HG02885 (cell line): ENCODE data around the gene CCN5.
"Not testable (repeated sequence)": the region's sequence is repeated elsewhere in the genome, so short reads cannot be mapped to it uniquely, and the experiment has no call there.

Experiments used
- ATAC-seq: cut with Tn5 transposase; IDR thresholded peaks from one replicate; pipeline ENCODE4 v1.9.1; 2021; ENCODE audit warnings: mild to moderate bottlenecking; ENCODE audit not compliant: unreplicated experiment, poor library complexity

Gene CCN5

DNA sequence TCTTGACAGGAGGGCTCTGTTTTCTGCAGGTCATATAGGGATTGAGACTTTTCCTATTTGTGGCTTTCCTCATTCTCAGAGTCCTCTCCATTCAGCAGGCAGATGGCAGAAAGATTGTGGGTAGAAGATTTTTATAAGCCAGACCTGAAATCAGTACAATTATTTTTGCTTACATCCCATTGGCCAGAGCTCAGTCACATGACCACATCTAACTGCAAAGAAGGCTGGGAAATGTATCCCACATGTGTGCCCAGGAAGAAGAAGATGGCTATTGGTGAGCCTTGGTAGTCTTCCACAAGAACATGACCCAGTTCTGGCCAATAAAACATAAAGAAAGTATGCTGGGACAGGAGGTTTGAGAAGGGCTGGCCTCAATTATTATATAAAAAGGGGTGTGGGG is 21.5 kb upstream of the CCN5 start:
- ATAC-seq, result no peak

DNA sequence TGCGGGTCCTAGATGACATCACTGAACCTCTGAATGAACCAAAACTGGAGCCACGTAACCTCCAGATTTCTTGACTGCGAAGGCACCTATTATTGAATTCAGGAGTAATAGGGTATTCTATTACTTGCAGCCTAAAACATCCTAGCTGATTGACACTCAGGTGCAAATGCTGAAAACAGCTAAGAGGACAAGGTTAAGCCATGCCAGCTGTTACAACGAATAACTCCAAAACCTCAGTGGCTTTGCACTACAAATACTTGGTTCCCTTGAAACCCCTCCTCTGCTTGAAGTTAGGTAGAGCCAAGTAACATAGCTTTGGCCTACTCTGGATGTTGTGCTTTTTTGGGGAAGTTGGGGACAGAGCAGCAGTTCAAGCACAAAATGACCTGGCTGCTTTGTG is 21.0 kb upstream of the CCN5 start:
- no peak for ATAC-seq

DNA sequence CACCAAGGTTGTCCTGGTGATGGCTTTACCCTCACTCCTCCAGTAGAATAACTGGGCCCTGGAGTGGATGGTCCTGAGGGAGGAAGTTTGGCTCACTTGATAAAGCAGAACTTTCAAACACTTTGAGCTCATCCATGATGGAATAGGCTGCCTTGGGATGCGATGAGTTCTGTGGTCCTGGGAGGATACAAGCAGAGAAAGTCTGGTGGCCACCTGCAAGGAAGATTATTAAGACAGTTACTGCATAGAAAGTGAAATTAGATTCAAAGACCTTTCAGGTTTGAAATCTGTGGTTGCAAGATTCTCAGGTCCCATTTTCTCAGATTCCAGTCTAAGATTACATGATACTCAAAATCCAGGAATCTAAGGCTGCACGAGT is 19.9 kb upstream of the CCN5 start:
- no peak for ATAC-seq

DNA sequence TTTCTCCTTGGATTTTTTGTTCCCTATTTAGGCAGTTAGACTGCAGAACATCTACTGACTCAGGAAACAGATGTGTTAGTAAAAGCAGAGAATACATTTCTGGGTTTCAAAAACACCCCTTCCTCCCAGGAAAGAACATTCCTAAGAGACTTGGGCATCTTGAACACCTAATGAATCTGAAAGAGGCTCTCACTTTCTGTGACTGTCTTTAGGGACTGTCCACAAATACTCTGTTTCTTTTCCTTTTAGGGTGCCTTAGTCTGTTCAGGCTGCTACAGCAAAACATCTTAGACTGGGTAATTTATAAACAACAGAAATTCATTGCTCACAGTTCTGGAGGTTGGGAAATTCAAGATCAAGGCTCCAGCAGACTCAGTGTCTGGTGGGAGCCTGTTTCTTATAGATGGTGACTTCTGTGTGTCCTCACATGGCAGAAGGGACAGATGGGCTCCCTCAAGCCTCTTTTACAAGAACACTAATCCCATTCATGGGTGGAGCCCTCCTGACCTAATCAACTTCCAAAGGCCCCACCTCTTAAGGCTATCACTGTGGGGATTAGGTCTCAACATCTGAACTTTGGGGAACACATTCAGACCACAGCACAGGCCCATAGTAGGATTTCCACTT is 19.4 kb upstream of the CCN5 start:
- no peak for ATAC-seq

DNA sequence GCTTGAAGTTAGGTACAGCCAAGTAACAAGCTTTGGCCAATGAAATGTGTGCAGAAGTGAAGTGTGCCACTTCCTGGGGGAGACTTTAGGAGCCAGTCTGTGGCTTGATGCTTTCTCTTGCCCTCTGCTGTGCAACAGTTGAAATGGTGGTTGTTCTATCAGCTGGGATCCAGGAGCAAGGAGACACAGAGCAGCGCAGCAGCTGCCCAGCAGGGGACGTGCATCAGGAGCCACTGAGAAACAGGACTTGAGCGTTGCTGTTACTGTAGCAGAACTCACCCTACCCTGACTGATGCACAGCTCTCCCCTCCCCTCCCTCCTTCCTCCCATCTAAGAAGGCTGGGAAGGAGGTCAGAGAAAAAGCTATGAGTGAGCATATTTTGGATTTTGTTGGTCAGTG is 18.9 kb upstream of the CCN5 start:
- no peak for ATAC-seq

DNA sequence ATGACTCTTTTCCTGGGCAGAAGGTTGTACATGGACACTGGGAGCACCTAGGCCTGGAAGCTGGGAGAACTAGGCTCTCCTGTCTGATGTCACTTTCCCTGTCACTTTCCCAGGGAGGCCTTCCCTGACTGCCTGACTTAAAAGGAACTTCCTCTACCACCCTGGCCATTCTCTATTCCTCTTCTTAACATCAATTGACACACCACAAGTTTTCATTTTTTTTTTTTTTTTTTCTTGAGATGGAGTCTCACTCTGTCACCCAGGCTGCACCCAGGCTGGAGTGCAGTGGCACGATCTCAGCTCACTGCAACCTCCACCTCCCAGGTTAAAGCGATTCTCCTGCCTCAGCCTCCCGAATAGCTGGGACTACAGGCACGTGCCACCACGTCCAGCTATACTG is 18.1 kb upstream of the CCN5 start:
- ATAC-seq, result not testable (repeated sequence)

DNA sequence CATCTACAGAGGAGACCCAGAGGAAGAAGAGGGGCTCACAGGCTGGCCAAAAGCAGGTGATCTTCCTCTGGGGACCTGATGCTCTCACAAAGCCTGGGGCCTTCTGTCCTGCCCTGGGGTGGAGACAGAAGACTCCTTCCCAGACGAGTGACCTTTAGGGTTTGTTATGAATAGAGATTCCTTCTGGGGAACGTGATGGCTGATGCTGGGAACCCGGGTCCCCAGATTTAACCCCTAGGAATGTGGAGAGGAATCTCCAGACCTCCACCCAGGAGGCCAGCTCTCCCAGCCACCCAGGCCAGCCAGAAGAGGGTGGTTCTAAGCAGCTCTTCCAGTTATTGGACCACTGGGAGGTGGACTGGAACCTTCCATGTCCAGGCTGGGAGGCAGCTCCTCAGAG is 16.8 kb upstream of the CCN5 start:
- no peak for ATAC-seq

DNA sequence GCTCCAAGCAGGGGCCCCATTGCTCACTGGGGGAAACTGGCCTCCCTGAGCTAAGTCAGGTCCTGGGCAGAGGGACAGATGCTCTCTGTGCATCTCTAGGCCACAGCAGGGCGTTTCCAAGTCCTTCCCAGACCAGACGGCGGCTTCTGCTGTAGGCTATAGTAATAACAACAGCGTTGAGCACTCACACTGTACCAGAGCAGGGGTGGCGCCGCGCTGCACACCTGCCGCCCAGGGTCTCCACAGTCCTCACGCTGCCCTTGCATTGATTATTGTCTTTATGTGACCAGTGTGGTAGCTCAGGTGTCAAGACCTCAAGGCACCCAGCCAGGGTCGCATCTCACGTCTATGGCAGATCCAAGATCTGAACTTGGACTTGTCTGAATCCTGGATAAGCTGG is 14.9 kb upstream of the CCN5 start:
- ATAC-seq, result no peak

DNA sequence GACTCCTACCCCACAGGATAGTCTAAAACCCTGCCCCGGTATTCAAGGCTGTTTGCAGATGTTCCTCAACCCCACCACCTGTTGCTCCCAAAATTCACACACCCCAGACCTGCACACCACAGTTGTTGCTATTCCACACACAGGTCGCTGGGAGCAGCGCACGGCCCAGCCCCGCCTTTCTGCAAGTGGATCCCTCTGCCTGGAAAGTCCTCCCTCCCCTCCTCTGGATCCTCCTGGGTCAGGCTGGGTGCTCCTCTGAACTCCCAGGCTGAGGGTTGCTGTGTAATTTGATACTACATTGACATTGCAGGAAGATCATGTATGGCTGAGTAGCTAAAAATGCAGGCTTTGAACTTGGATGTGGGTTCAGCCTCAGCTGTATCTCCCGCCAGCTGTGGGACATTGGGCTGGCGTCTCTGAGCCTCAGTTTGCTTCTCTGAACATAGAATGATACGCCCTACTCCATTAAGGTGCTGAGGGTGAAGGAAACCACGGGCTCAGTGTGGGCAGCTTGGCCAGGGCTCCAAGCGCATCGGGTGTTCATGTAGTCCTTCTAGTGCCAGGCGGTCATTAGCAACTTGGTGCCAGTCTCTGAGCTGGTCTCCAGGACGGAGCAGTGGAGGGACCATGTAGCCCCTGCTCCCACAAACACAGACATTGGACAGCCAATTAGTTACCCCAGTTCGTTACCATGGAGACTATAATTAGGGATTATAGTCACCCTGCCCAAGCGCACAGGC is 13.9 kb upstream of the CCN5 start:
- no peak for ATAC-seq

DNA sequence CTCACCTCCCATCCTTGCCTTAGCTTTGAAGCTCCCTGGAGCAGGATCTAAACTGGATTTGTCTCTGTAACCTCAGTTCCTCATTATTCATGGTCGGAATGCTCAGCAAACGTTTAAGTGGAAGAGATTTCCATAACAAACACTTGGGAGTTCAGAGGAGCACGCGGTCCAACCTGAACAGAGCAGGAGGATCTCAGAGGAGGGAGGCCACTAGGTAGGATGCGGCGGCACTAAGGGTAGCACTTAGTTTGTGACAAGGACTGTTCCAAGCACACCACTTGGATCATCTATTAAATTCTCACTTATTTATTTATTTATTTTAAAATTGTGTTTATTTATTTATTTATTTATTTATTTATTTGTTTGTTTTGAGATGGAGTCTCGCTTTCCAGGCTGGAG is 13.3 kb upstream of the CCN5 start:
- no peak for ATAC-seq

DNA sequence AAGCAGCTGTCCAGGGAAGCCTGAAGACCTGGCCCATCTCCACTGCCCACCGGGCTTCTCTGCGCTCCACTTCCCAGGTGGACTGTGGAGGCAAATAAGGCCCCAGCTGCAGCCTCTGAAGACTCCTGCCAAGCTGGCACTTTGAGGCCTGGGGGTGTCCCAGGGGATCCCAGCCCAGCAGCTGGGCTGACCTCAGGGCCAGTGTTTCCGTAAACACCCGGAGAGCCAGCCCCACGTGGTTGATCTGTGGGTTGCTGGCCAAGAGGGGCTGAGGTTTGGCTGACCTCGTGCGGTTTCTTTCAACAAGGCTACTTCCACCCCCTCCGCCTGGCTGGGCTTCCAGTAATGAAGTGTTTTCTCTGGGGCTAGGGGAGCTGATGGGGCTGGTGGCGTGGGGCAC is 12.4 kb upstream of the CCN5 start:
- ATAC-seq, result no peak

DNA sequence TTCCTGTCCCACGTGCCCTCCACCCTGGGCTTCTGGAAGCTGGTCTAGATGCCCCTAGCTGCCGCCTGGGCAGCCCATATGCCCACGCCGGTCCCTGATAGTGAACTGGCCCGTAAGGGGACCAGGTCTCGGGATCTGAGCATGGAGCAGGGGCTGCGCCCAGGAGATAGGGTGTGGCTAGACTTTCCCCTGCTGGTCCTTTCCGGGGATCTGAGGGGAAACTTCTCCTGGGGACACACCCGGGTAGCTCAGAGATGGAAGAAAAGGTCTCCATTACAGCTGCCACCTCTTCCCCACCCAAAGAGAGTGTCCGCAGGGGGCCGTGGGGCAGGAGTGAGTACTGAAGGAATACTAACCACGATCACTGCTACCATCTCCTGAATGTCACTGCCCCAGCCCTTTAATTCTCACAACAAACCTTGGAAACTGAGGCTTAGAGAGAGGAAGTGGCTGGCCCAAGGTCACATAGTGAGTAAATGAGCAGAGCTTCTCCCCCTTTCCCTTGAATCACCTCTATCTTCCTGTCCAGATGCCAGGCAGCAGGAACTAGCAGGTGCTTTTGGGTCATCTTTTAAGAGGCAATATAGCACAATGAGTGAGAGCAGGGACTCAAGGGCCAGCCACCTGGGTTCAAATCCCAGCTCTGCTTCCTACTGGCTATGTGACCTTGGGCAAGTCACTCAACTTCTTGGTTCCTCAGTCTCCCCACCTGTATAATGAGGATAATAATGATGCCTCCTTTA is 11.8 kb upstream of the CCN5 start:
- ATAC-seq, result no peak

DNA sequence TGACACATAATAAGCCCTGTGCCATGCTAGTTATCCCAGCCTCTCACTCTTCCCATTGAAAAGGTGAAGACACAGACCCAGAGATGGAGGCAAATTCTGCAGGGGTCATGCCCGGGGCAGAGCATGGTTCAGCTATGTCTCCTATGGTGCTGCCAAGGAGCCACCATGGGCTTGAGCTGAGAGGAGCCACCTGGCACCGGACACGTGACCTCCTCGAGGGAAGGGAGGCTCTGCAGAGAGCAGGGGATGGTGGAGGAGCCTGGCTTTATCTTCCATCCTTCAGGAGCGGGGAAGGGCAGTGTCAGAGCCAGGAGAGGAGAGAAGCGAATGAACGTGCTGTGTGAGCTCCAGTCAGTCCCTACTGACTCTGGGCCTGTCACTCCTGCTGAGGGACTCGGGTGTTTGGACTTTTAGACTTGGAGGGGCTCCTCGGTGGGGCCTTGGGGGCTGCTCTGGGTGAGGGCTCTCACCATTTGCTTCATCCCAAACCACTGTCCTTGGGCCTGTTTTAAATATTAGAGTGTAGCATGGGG is 11.1 kb upstream of the CCN5 start:
- no peak for ATAC-seq

DNA sequence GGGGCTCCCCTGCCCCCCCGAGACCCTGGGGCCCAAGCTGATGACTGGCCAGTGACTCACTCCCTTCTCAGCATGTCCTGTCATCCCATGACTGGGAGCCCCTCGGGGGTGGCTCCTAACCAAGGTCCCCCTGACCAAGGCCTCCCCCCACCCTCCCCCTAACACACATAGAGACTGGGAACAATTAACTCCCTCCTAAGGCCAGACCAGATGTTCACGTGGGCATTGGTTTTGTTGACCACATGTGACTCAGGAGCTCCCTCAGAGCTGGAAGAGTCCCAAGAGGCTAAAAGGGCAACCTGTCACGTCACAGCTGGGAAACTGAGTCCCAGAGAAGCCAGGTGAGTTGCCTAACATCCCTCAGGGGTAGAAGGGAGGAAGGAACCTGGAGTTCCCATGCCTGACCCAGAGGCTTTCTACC is 10.6 kb upstream of the CCN5 start:
- no peak for ATAC-seq

DNA sequence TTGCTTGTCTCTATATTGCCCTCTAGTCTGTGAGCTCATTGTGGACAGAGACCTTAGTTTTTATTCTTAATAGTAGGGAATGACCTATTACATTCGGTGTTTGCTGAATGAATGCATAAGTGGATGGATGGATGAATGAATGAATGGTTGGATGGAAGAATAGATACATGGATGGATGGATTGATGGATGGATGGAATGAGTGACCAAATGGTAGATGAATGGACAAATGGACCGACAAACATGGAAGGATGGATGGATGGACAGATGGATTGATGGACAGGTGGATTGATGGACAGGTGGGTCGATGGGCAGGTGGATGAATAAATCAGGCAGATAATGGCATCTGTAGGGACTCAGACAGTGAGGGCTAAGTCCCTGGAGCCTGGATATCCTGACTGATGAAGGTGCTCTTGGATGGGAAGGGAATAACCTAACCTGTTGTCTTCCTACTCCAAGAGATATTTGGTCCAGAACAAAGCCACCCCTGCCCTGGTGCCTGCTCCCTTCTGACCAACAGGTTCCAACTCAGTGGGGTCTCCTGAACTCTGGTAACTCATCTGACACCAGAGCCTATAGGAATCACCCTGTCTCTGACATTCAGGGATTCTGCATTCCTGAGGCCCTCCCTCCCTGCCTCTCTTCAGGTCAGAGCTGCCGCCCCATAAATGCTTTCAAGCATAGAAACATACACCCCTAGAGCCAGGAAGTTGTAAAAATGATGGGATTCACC is 9.6 kb upstream of the CCN5 start:
- no peak for ATAC-seq

DNA sequence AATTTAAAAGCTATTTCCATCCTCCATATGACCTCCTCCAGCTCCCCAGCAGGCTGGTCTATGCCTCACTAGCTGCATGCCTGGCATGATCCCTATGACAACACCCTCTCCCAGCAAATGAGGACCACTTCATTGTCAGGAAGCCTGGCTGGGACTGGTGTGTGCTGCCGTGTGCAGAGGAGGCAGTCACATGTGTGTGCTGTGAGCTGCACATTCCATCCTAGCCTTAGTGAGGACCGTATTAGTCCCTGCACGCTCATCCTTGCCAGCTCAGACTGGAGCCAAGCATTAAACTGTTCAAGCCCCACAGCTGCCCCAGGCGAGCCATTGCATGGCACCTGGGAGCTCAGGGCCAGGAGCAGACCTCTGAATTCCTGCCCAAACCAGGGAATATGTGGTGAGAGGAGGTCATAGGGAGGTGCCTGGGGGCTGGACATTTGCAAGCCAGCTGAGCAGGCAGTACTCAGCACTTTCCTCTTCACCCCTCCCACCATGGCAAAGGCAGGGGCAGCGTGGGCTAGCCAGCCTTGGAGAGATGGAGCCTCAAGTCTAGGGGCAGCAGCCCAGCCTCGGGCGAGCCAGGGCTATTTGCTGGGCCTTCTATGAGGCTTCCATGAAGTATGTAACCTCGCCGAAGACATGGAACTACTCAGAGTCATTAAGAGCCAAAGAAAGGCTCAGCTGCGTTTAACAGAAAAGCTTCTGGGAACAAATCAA is 8.7 kb upstream of the CCN5 start:
- no peak for ATAC-seq

DNA sequence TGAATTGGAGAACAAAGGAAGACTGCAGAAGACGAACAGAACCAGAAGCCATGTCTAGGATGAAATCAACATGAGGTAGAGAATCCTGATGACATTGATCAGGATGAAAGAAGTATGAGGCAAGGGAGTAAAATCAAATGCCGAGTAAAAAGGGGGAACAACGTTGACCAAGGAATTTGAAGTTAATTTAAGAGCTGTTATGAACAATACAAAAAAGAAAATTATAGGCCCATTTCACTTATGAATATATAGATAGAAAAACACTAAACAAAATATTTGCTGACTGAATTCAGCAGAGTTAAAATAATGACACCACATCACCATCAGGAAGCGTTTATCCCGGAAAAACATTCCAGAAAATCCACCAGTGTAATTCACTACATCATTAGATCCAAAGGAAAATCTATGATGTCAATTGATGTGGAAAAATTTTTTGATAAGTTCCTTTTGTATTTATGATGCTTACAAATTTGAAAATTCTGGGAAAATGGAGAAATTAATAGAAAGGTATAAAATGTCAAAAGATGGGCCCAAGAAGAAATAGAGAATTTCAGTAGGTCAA is 8.1 kb upstream of the CCN5 start:
- no peak for ATAC-seq

DNA sequence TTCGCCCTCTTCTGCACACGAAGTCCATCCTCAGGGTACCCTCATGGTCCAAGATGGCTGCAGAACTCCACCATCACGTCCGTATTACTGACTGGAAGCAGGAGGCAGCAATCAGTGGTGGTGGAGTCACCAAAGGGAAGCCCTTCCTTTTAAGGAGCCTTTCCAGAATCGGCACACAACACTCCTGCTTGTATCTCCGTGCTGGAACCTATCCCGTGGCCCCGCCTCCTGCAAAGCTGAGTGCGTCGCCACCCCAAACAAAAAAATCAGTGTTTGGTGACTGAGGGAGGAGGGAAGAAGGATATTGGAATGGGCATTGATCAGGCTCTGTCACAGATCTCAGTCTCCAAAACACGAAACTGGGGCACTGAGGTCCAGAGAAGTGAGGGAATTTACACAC is 5.8 kb upstream of the CCN5 start:
- no peak for ATAC-seq

DNA sequence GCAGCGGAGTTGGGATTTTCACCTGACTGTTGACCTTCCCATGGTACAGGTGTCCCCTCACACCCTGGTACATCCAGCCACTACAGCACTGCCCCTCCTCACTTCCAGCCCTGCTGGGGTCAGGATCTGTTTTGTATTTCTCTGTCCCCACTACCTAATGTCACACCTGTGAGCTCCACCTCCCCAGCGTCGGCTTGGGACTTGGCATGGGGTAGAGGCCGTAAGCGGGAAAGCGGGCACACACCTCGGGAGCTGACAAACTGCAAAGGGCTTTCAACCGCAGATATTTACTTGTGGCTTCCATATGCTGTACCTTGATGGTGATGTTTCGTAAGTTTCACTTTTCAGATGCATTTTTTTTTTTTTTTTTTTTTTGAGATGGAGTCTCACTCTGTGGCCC is 5.4 kb upstream of the CCN5 start:
- ATAC-seq, result no peak

DNA sequence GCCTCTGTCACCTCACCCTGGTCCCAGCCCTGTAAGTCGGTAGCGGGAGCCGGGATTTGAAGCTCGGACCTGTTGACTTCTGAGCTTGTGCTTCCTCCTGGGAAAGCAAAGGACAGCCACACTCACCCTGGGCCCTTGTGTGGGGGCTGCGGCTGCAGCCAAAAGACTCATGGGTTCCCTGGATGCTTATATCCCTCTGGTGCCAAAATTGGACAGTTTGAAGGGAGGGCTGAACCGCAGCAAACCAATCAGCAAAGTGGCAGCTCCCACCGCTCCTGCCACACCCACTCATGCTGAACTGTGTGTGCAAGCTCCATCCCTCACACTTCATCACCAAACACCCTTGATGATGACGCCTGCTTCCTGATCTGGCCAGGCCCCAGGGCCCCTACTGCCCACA is 3.9 kb upstream of the CCN5 start:
- ATAC-seq, result no peak
